Activated gamma-delta T cell treated with Interleukin-2 at 50 U/mL for 16 hours (primary cell): Measurements from ENCODE around the gene IRF1.
"Not testable (repeated sequence)": the region's sequence is repeated elsewhere in the genome, so short reads cannot be mapped to it uniquely, and the experiment has no call there.

Experiments
- DNase-seq: peaks from one replicate; pipeline ENCODE4 v3.0.0-alpha.2; 2020

IRF1 gene

GRCh38 chr5:132459031-132459982 is 31.3 kb downstream of the IRF1 start:
- no peak for DNase-seq

- no peak for DNase-seq
Measured at GRCh38 chr5:132458651-132459030, 31.9 kb downstream of the IRF1 start.

GRCh38 chr5:132458226-132458560 is 32.4 kb downstream of the IRF1 start:
- no peak for DNase-seq

- peak; percentile 65 for DNase-seq
Measured at GRCh38 chr5:132457371-132458225, 33.0 kb downstream of the IRF1 start.

- DNase-seq = no peak
Measured at GRCh38 chr5:132456987-132457361, 33.6 kb downstream of the IRF1 start.

- DNase-seq = peak; percentile 76
Measured at GRCh38 chr5:132456296-132456986, 34.1 kb downstream of the IRF1 start.

- no peak for DNase-seq
Measured at GRCh38 chr5:132455614-132456115, 34.9 kb downstream of the IRF1 start.

- no peak for DNase-seq
Measured at GRCh38 chr5:132454361-132454760, 36.2 kb downstream of the IRF1 start.

GRCh38 chr5:132451387-132451786 is 39.2 kb downstream of the IRF1 start:
- no peak for DNase-seq

- DNase-seq = no peak
Measured at GRCh38 chr5:132449060-132449459, 41.5 kb downstream of the IRF1 start.

- no peak for DNase-seq
Measured at GRCh38 chr5:132447196-132447595, 43.4 kb downstream of the IRF1 start.

- no peak for DNase-seq
Measured at GRCh38 chr5:132446621-132447020, 44.0 kb downstream of the IRF1 start.

GRCh38 chr5:132445930-132446329 is 44.6 kb downstream of the IRF1 start:
- DNase-seq = no peak

- DNase-seq = no peak
Measured at GRCh38 chr5:132445640-132445923, 45.0 kb downstream of the IRF1 start.

- DNase-seq = no peak
Measured at GRCh38 chr5:132444841-132445639, 45.5 kb downstream of the IRF1 start.

- no peak for DNase-seq
Measured at GRCh38 chr5:132444061-132444460, 46.5 kb downstream of the IRF1 start.

- no peak for DNase-seq
Measured at GRCh38 chr5:132439521-132440089, 51.0 kb downstream of the IRF1 start.

GRCh38 chr5:132438917-132439316 is 51.7 kb downstream of the IRF1 start:
- DNase-seq = no peak

GRCh38 chr5:132438267-132438645 is 52.3 kb downstream of the IRF1 start:
- not testable (repeated sequence) for DNase-seq

- peak; percentile 59 for DNase-seq
Measured at GRCh38 chr5:132437604-132438266, 52.8 kb downstream of the IRF1 start.

- no peak for DNase-seq
Measured at GRCh38 chr5:132436936-132437335, 53.6 kb downstream of the IRF1 start.

- no peak for DNase-seq
Measured at GRCh38 chr5:132435886-132436285, 54.7 kb downstream of the IRF1 start.
